H9 (cell line): ENCODE measurements around the gene MTTP. TPM values are rescaled to one million over a fixed set of nuclear protein-coding genes. Genes with fewer than 3 reads are reported as not detected.

Source experiments
- DNase-seq: peaks from one replicate; pipeline ENCODE4 v3.0.0-alpha.2; 2017
- H2AFZ ChIP-seq: one replicate; pipeline ENCODE4 v1.6.1; 2013; ENCODE audit warnings: mild to moderate bottlenecking, low read length, control low read depth, moderate library complexity
- H2AK5ac ChIP-seq: 2 replicates; pipeline ENCODE4 v1.6.1; 2013; ENCODE audit warnings: low read length, control low read depth, mixed read lengths; ENCODE audit not compliant: insufficient read length
- H2BK120ac ChIP-seq: one replicate; pipeline ENCODE4 v1.6.1; 2013; ENCODE audit warnings: low read depth, mild to moderate bottlenecking, low read length, control low read depth, inconsistent platforms; ENCODE audit not compliant: poor library complexity, severe bottlenecking
- H2BK12ac ChIP-seq: 2 replicates; pipeline ENCODE4 v1.6.1; 2013; ENCODE audit warnings: low read length, control low read depth, mixed read lengths, low read depth; ENCODE audit not compliant: insufficient read length
- H2BK15ac ChIP-seq: 2 replicates; pipeline ENCODE4 v1.6.1; 2013; ENCODE audit warnings: low read depth, low read length, control low read depth
- H2BK20ac ChIP-seq: one replicate; pipeline ENCODE4 v1.6.1; 2013; ENCODE audit warnings: low read depth, mild to moderate bottlenecking, low read length, control low read depth, inconsistent platforms; ENCODE audit not compliant: poor library complexity, severe bottlenecking
- H2BK5ac ChIP-seq: 2 replicates; pipeline ENCODE4 v1.6.1; 2013; ENCODE audit warnings: low read length, control low read depth, mixed read lengths; ENCODE audit not compliant: insufficient read length
- H3K14ac ChIP-seq: 2 replicates; pipeline ENCODE4 v1.6.1; 2013; ENCODE audit warnings: low read length, control low read depth; ENCODE audit not compliant: insufficient read depth
- H3K18ac ChIP-seq: 2 replicates; pipeline ENCODE4 v1.6.1; 2013; ENCODE audit warnings: low read depth, mild to moderate bottlenecking, mixed read lengths, low read length, control low read depth; ENCODE audit not compliant: insufficient read length
- H3K23ac ChIP-seq: 2 replicates; pipeline ENCODE4 v1.6.1; 2013; ENCODE audit warnings: low read length, control low read depth, mixed read lengths, low read depth; ENCODE audit not compliant: insufficient read length
- H3K23me2 ChIP-seq: 2 replicates; pipeline ENCODE4 v1.6.1; 2013; ENCODE audit warnings: low read depth, mild to moderate bottlenecking, mixed read lengths, low read length, control low read depth; ENCODE audit not compliant: insufficient read length, poor library complexity, severe bottlenecking
- H3K27ac ChIP-seq: 2 replicates; pipeline ENCODE4 v1.5.1; 2013; ENCODE audit warnings: low read length, control low read depth, mixed read lengths, low read depth; ENCODE audit not compliant: insufficient read length
- H3K27me3 ChIP-seq: 2 replicates; pipeline ENCODE4 v1.6.1; 2013; ENCODE audit warnings: low read length, control low read depth, inconsistent platforms; ENCODE audit not compliant: insufficient read depth
- H3K4ac ChIP-seq: 2 replicates; pipeline ENCODE4 v1.6.1; 2013; ENCODE audit warnings: low read depth, mild to moderate bottlenecking, control low read depth, inconsistent platforms, low read length, moderate library complexity
- H3K4me1 ChIP-seq: 2 replicates; pipeline ENCODE4 v1.6.1; 2013; ENCODE audit warnings: low read length, control low read depth, inconsistent platforms; ENCODE audit not compliant: insufficient read depth
- H3K4me2 ChIP-seq: 2 replicates; pipeline ENCODE4 v1.6.1; 2013; ENCODE audit warnings: low read length, control low read depth, mixed read lengths; ENCODE audit not compliant: insufficient read length, insufficient read depth
- H3K56ac ChIP-seq: 2 replicates; pipeline ENCODE4 v1.6.1; 2013; ENCODE audit warnings: low read depth, mild to moderate bottlenecking, mixed read lengths, low read length, control low read depth; ENCODE audit not compliant: insufficient read length
- H3K79me1 ChIP-seq: 2 replicates; pipeline ENCODE4 v1.6.1; 2013; ENCODE audit warnings: low read depth, mild to moderate bottlenecking, moderate library complexity, low read length, control low read depth, inconsistent platforms; ENCODE audit not compliant: insufficient read depth, poor library complexity, severe bottlenecking
- H3K79me2 ChIP-seq: 2 replicates; pipeline ENCODE4 v1.6.1; 2013; ENCODE audit warnings: low read length, control low read depth, inconsistent platforms; ENCODE audit not compliant: insufficient read depth
- H3K9ac ChIP-seq: 2 replicates; pipeline ENCODE4 v1.6.1; 2013; ENCODE audit warnings: low read length, control low read depth, mixed read lengths; ENCODE audit not compliant: insufficient read length; ENCODE audit errors: extremely low read depth
- H3K9me3 ChIP-seq: one replicate; pipeline ENCODE4 v1.6.1; 2013; ENCODE audit warnings: low read depth, low read length, inconsistent platforms; ENCODE audit not compliant: control insufficient read depth
- H3T11ph ChIP-seq: one replicate; pipeline ENCODE4 v1.6.1; 2013; ENCODE audit warnings: mild to moderate bottlenecking, low read length, control low read depth, inconsistent platforms
- H4K20me1 ChIP-seq: one replicate; pipeline ENCODE4 v1.6.1; 2013; ENCODE audit not compliant: control insufficient read depth, insufficient read length, insufficient read depth
- H4K5ac ChIP-seq: 2 replicates; pipeline ENCODE4 v1.6.1; 2013; ENCODE audit warnings: low read depth, mild to moderate bottlenecking, mixed read lengths, low read length, control low read depth; ENCODE audit not compliant: insufficient read length
- H4K8ac ChIP-seq: replicated peaks from 2 replicates; pipeline ENCODE4 v1.6.1; 2013; ENCODE audit warnings: low read length, control low read depth, mixed read lengths, low read depth; ENCODE audit not compliant: insufficient read length
- H4K91ac ChIP-seq: 2 replicates; pipeline ENCODE4 v1.6.1; 2013; ENCODE audit warnings: low read depth, mild to moderate bottlenecking, moderate library complexity, mixed read lengths, low read length, control low read depth; ENCODE audit not compliant: insufficient read length
- H3K27ac Mint-ChIP-seq, 3 experiments: 2 replicates in 2 of 3; 3 replicates in 1 of 3; pipeline ENCODE4 v1.8.0; 2020 to 2021; ENCODE audit warnings: mixed read lengths in 3 of 3, mild to moderate bottlenecking in 1 of 3, moderate library complexity in 1 of 3
- H3K27me3 Mint-ChIP-seq: 2 replicates; pipeline ENCODE4 v1.8.0; 2021; ENCODE audit warnings: low read depth, mild to moderate bottlenecking, moderate library complexity, mixed read lengths
- H3K36me3 Mint-ChIP-seq, 3 experiments: 2 replicates in 2 of 3; 3 replicates in 1 of 3; pipeline ENCODE4 v1.8.0; 2020 to 2021; ENCODE audit warnings: low read depth in 3 of 3, mixed read lengths in 3 of 3; ENCODE audit not compliant: insufficient read depth in 1 of 3
- H3K4me1 Mint-ChIP-seq, 2 experiments: 2 replicates each; pipeline ENCODE4 v1.8.0; 2020; ENCODE audit warnings: mixed read lengths in 2 of 2
- H3K4me3 Mint-ChIP-seq, 2 experiments: 2 replicates in 1 of 2; 3 replicates in 1 of 2; pipeline ENCODE4 v1.8.0; 2020 to 2021; ENCODE audit warnings: mild to moderate bottlenecking in 2 of 2, mixed read lengths in 2 of 2, moderate library complexity in 1 of 2
- H3K9me3 Mint-ChIP-seq, 2 experiments: 2 replicates in 1 of 2; 3 replicates in 1 of 2; pipeline ENCODE4 v1.8.0; 2020; ENCODE audit warnings: mild to moderate bottlenecking in 2 of 2, mixed read lengths in 2 of 2, moderate library complexity in 1 of 2
- CTCF ChIP-seq: fragments of 200-600 bp; sonication (generic); conservative IDR thresholded peaks from 3 replicates; pipeline ENCODE4 v1.8.0; 2021; ENCODE audit warnings: antibody characterized with exemption, mild to moderate bottlenecking
- WGBS: extraction: QIAGEN DNeasy Blood & Tissue Kit; methylation state at CpG from one replicate; pipeline ENCODE4 v1.1.7; 2013; ENCODE audit warnings: missing lambda C conversion rate, low lambda C conversion rate, mixed read lengths; ENCODE audit not compliant: insufficient read length; ENCODE audit errors: extremely low coverage; 5-methylcytosine and 5-hydroxymethylcytosine counted together
- total RNA-seq: library from RNA; stranded (reverse); gene quantifications from 2 replicates; pipeline ENCODE4 v1.2.1, GENCODE V29; 2021

Gene MTTP
- total RNA-seq, 1 experiment from 2014 or later = 0.46 TPM

- Histone ChIP-seq H2BK5ac (no peak overlapping the region), H2BK20ac (no peak overlapping the region), H3T11ph (no peak overlapping the region), H2BK120ac (no peak overlapping the region), H3K56ac (no peak overlapping the region), H4K5ac (no peak overlapping the region), H3K4me1 (no peaks in the 10 kb centered on the region), H3K14ac (no peak overlapping the region), H3K23ac (no peak overlapping the region), H3K4me2 (no peak overlapping the region), H3K27ac (no peak overlapping the region), H3K23me2 (no peaks in the 10 kb centered on the region), H3K18ac (no peak overlapping the region), H3K79me1 (no peaks in the 10 kb centered on the region), H2BK15ac (no peak overlapping the region), H2BK12ac (no peak overlapping the region), H4K8ac (no peak overlapping the region), H4K91ac (no peak overlapping the region), H2AK5ac (no peak overlapping the region), H3K79me2 (no peaks in the 10 kb centered on the region), H3K9me3 (no peaks in the 10 kb centered on the region), H3K4ac (no peak overlapping the region), H2AFZ (no peak overlapping the region), H4K20me1 (no peaks in the 10 kb centered on the region), H3K27me3 (no peaks in the 10 kb centered on the region), H3K9ac (no peak overlapping the region)
- peaks cover 5 to 6% of the 10 kb centered on the region in 2 experiments; a peak in 3 of 4 replicates for H3K4me1 Mint-ChIP-seq
- no peaks in the 10 kb centered on the region for H3K9me3 Mint-ChIP-seq
- no peaks in the 10 kb centered on the region for H3K36me3 Mint-ChIP-seq
- no CpG with 5 or more reads among the region's 1 CpG for WGBS
- H3K4me3 Mint-ChIP-seq = no peak overlapping the region
- no peaks in the 10 kb centered on the region for H3K27me3 Mint-ChIP-seq
- no peak for TF ChIP-seq CTCF
- H3K27ac Mint-ChIP-seq = no peak overlapping the region
- no peak for DNase-seq
Observed at GRCh38 chr4:99617374-99617773, 42.8 kb downstream of the MTTP start.
